AG20443 (cell line): Measurements from ENCODE around the gene SYNE3.

Experiments
- DNase-seq: peaks from one replicate; pipeline ENCODE4 v3.0.0; 2012; ENCODE audit warnings: low spot score, mixed read lengths

SYNE3 gene

GRCh38 chr14:95541346-95541745 lies 24.9 kb upstream of the SYNE3 start:
- DNase-seq, result no peak

- DNase-seq, result no peak
Observed at GRCh38 chr14:95540236-95540855, 23.9 kb upstream of the SYNE3 start.

GRCh38 chr14:95538801-95539509 lies 22.5 kb upstream of the SYNE3 start:
- no peak for DNase-seq

GRCh38 chr14:95537298-95538089 lies 21.0 kb upstream of the SYNE3 start:
- DNase-seq, result no peak

GRCh38 chr14:95536671-95537070 lies 20.2 kb upstream of the SYNE3 start:
- no peak for DNase-seq

GRCh38 chr14:95536036-95536593 lies 19.7 kb upstream of the SYNE3 start:
- DNase-seq, result no peak

- DNase-seq, result peak; percentile 47
Observed at GRCh38 chr14:95535226-95536021, 19.0 kb upstream of the SYNE3 start.

GRCh38 chr14:95534299-95535225 lies 18.1 kb upstream of the SYNE3 start, which contains the start of gene GLRX5:
TSS of gene GLRX5 (plus strand) at chr14:95535050. CDS start at chr14:95535090, 40 bp downstream.
- peak; percentile 98 for DNase-seq

GRCh38 chr14:95533822-95534221 lies 17.4 kb upstream of the SYNE3 start:
- DNase-seq, result no peak

- no peak for DNase-seq
Observed at GRCh38 chr14:95533391-95533821, 17.0 kb upstream of the SYNE3 start.

GRCh38 chr14:95531969-95532368 lies 15.5 kb upstream of the SYNE3 start:
- no peak for DNase-seq

- peak; percentile 47 for DNase-seq
Observed at GRCh38 chr14:95531473-95531872, 15.0 kb upstream of the SYNE3 start.

GRCh38 chr14:95530473-95531276 lies 14.2 kb upstream of the SYNE3 start:
- no peak for DNase-seq

GRCh38 chr14:95529216-95529615 lies 12.8 kb upstream of the SYNE3 start:
- DNase-seq, result no peak

- peak; percentile 79 for DNase-seq
Observed at GRCh38 chr14:95527387-95528002, 11.0 kb upstream of the SYNE3 start.

GRCh38 chr14:95526483-95527386 lies 10.3 kb upstream of the SYNE3 start:
- no peak for DNase-seq

- no peak for DNase-seq
Observed at GRCh38 chr14:95525999-95526398, 9.5 kb upstream of the SYNE3 start.
